ENCODE measurements around the gene ZNF436. TPM values are rescaled to one million over a fixed set of nuclear protein-coding genes. Genes with fewer than 3 reads are reported as not detected.

The ZNF436 gene
- polyA plus RNA-seq, 1 donor from 2014 or later, result 27.1 TPM

- H2AFZ ChIP-seq (ENCODE audit: low read depth, low read length), result no peak overlapping the region
- no peak overlapping the region for H3K9ac ChIP-seq (ENCODE audit: low read length)
- no peaks in the 10 kb centered on the region for H3K9me2 ChIP-seq (ENCODE audit: insufficient read depth, low read length)
- H3K4me2 ChIP-seq (ENCODE audit: low read length), result no peak overlapping the region
- no peaks in the 10 kb centered on the region for H4K20me1 ChIP-seq (ENCODE audit: insufficient read depth)
- H3K27ac ChIP-seq (ENCODE audit: low read length), result no peak overlapping the region
- no peaks in the 10 kb centered on the region for H3K27me3 ChIP-seq (ENCODE audit: insufficient read depth, low read depth, low read length)
- H3F3A ChIP-seq (ENCODE audit: insufficient read depth, low read length, poor library complexity, severe bottlenecking), result no peaks in the 10 kb centered on the region
- H3K9me3 ChIP-seq (ENCODE audit: low read length), result no peaks in the 10 kb centered on the region
- peaks cover 4% of the 10 kb centered on the region for H3K36me3 ChIP-seq (ENCODE audit: insufficient read depth, low read length)
- TF ChIP-seq POLR2AphosphoS5 (IDR thresholded peaks at IDR 0.05) (no peak), EZH2 (IDR thresholded peaks at IDR 0.05; ENCODE audit: borderline replicate concordance, insufficient read depth, low read length, poor library complexity, severe bottlenecking) (no peak), EP300 (conservative IDR thresholded peaks at IDR 0.05; ENCODE audit: poor library complexity, severe bottlenecking) (no peak), TAF1 (IDR thresholded peaks at IDR 0.05; ENCODE audit: low read depth) (no peak), MXI1 (conservative IDR thresholded peaks at IDR 0.05; ENCODE audit: poor library complexity, severe bottlenecking) (no peak), CTCF (IDR thresholded peaks at IDR 0.05; ENCODE audit: poor library complexity, severe bottlenecking) (no peak), REST (IDR thresholded peaks at IDR 0.05; ENCODE audit: borderline replicate concordance) (no peak), SMC3 (conservative IDR thresholded peaks at IDR 0.05; ENCODE audit: poor library complexity) (no peak), RAD21 (conservative IDR thresholded peaks at IDR 0.05) (no peak)
- H3K79me2 ChIP-seq (replicated peaks; ENCODE audit: insufficient read depth, low read length), result peaks cover 45% of the 10 kb centered on the region
- no peak overlapping the region for H3K4me3 ChIP-seq (ENCODE audit: low read length)
These were observed 38.8 kb downstream of the ZNF436 start for GRCh38 chr1:23330846-23331245.

- no peak for TF ChIP-seq RAD21 (conservative IDR thresholded peaks at IDR 0.05)
- TF ChIP-seq TAF1 (IDR thresholded peaks at IDR 0.05; ENCODE audit: low read depth), result no peak
- no peak for TF ChIP-seq SMC3 (conservative IDR thresholded peaks at IDR 0.05; ENCODE audit: poor library complexity)
- TF ChIP-seq CTCF (IDR thresholded peaks at IDR 0.05; ENCODE audit: poor library complexity, severe bottlenecking), result no peak
- no peak for TF ChIP-seq EZH2 (IDR thresholded peaks at IDR 0.05; ENCODE audit: borderline replicate concordance, insufficient read depth, low read length, poor library complexity, severe bottlenecking)
- no peak for TF ChIP-seq POLR2AphosphoS5 (IDR thresholded peaks at IDR 0.05)
- TF ChIP-seq MXI1 (conservative IDR thresholded peaks at IDR 0.05; ENCODE audit: poor library complexity, severe bottlenecking), result no peak
- TF ChIP-seq EP300 (conservative IDR thresholded peaks at IDR 0.05; ENCODE audit: poor library complexity, severe bottlenecking), result no peak
- no peak for TF ChIP-seq REST (IDR thresholded peaks at IDR 0.05; ENCODE audit: borderline replicate concordance)
- Histone ChIP-seq H3K27me3 (ENCODE audit: insufficient read depth, low read depth, low read length) (no peaks in the 10 kb centered on the region), H4K20me1 (ENCODE audit: insufficient read depth) (no peaks in the 10 kb centered on the region), H3K36me3 (ENCODE audit: insufficient read depth, low read length) (peaks cover 4% of the 10 kb centered on the region), H3K27ac (ENCODE audit: low read length) (no peak overlapping the region), H3K9me3 (ENCODE audit: low read length) (no peaks in the 10 kb centered on the region), H2AFZ (ENCODE audit: low read depth, low read length) (no peak overlapping the region), H3K9ac (ENCODE audit: low read length) (no peak overlapping the region), H3F3A (ENCODE audit: insufficient read depth, low read length, poor library complexity, severe bottlenecking) (no peaks in the 10 kb centered on the region), H3K9me2 (ENCODE audit: insufficient read depth, low read length) (no peaks in the 10 kb centered on the region), H3K4me2 (ENCODE audit: low read length) (no peak overlapping the region), H3K4me3 (ENCODE audit: low read length) (no peak overlapping the region), H3K79me2 (replicated peaks; ENCODE audit: insufficient read depth, low read length) (peaks cover 41% of the 10 kb centered on the region)
These were observed 44.2 kb downstream of the ZNF436 start for GRCh38 chr1:23325393-23325792.

All from neural cell (in vitro differentiated cells).